GF-D8 (cell line): Measurements from ENCODE around the gene EPAS1.

Source experiments
- DNase-seq: peaks from one replicate; lab custom pipeline; 2025; lab: John Stamatoyannopoulos, UW

EPAS1 gene

DNA sequence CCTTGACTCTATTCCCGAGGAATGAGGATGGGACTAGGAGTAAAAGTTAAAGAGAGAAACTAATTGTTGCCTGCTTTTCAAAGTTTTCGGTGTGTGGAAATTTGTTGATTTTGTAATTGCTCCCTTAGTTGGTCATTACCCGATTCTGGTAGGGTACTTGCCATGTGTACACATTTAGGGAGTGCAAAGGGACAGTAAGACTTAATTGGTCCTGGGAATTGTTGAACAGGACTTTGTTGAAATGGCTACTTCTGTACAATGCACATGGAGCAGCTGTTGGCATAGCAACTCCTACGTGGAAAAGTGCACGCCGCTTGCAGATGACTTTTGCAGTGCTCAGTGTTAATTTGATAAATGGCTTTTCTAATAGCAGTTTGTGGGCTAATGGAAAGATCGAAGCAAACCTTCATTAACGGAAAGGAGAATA, 22.9 kb downstream of the EPAS1 start:
- no peak for DNase-seq

DNA sequence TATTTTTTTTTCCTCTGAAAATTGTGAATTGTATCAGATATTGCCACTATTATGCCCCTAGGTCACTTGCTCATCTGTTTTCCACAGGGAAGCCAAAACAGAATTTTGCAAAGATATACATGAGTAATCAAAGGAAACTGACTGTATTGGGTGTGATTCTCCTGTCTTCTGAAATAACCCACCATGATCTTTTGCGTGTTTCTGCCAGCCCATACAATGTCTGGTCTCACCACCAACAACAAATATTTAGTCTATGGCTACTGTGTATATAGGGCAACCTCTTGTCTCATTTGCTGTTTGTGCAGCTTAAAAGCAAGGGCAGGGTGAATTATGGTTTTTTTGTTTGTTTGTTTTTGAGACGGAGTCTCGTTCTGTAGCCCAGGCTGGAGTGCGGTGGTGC, 26.5 kb downstream of the EPAS1 start:
- DNase-seq = no peak

DNA sequence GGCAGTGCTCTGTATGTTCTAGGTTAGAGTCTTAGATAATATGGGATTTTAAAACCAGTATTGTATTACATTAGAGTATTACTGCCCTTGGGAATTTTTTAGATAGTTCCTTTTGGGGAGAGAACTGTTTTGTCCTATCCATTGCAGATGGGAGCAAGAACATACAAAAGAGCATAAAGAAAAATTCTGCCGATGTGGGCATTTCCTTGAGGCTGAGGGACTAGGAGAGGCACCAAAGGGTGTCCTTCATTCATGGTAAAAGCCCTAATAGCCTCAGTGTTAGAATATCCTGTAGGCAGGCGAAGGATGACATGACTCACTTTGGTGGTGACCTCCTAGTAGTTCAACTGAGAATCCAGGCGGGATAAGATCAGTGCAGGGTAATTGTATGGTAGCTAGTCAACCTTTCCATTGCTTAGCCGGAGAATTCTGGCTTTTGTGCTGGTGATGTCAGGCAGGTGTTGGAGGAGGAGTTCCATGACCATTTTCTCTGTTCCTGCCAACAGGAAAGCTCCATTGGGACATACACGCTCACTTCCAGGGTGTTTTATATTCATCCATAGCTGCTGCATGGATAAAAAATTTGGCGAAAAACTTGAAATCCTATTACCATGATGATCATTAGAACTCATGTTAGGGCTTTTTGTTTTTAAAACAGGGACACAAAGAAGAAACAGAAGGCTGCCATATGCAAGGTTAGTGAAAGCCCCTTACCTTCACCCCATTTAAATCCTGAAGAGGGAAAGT, 28.1 kb downstream of the EPAS1 start:
- no peak for DNase-seq

DNA sequence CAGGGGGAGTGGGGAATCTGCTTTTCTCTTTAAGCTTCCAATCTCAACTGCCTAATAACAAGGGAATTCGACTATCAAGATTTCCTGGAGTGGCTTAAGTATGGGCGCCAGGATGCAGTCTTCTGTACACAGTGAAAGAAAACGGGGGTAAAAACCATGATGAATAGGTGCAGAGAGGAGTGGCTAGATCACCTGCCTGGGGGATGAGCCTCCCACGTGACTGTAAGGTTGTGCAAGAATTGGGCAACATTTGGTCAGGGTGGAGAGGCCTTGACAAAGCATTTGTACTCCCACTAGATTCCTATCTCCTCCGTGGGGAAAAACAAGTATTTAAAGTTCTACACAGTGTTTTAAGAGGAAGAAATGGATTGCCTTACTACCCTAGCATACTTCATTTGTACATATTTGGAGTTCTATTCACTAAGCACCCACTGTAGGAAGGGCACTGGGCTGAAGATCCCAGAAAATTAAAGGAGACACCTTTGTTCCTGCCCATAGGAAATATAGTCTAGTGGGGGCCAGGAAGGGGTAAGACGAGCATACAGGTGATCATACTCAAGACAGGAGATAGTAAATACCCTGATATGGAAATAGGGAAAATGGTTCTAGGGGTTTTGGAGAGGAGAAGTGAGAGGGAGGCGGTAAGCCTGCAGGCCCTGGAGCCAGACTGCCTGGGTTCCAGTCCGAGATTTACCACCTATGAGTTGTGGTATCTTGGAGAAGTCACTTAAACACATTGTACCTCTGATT, 29.2 kb downstream of the EPAS1 start:
- DNase-seq = no peak

DNA sequence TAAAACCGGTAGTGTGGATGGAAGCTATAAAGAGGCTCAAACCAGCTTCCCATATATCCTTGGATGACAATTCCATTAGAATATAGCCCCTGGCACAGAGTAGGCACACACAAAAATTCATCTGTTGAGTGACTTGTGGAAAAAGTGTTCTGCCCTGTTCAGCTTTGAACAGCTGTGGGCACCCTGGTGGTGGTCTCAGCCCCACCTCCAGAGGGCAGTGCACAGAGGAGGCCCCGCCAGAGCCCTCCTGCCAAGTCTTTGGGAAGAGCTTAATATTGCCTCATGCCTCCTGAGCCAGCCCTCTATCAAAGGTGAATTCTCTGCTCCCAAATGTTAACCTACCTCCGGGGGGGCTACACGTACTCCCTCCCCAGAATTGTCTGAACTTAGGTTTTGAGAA, 30.4 kb downstream of the EPAS1 start:
- no peak for DNase-seq

DNA sequence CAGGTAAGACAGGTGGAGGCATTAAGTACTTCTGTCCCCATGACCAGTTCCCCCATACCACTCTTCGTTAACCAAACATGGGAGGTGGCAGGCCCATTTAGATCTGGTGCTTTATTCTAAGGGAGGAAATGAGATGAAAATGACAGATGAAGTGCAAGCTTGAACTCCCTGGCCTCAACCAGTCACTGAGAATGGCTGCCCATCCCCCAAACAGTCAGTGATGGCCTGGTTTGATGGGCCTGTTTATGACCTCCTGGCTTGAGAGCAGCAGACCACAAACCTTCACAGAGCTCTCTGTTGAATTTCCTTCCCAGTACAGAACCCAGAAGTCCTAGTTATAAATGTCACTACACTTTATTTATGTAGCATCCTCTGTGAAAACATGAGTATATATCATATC, 31.1 kb downstream of the EPAS1 start:
- no peak for DNase-seq

DNA sequence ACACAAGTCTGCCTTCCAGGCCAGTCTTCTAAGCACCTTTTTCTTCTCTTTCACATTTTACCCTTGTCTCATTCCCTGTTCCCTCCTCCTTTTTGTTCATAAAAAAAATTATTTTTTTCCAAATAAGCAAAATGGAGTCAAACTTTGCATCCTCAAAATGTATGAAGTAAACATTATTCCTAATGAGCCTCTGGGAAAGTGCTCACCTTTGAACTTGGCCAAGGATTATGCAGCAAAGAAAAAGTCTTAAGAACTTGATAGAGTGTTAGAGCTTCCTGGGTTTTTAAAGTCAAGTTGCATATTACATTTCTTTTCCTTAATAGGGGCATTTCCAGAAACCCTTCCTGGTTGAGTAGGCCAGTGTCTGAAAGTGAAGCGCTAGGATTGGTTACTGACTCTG, 31.6 kb downstream of the EPAS1 start:
- no peak for DNase-seq

DNA sequence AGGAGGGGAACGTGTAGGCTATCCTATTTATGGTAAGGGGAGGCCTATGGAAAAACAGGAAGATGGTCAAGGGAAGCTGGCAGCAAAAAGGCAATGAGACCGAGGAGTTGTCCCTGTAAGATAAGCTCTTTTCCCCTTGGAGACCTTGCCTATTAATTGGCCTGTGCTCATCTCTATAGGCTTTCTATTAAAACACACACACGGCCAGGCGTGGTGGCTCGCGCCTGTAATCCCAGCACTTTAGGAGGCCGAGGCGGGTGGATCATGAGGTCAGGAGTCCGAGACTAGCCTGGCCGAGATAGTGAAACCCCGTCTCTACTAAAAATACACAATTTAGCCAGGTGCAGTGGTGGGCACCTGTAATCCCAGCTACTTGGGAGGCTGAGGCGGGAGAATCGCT, 32.1 kb downstream of the EPAS1 start:
- no peak for DNase-seq

DNA sequence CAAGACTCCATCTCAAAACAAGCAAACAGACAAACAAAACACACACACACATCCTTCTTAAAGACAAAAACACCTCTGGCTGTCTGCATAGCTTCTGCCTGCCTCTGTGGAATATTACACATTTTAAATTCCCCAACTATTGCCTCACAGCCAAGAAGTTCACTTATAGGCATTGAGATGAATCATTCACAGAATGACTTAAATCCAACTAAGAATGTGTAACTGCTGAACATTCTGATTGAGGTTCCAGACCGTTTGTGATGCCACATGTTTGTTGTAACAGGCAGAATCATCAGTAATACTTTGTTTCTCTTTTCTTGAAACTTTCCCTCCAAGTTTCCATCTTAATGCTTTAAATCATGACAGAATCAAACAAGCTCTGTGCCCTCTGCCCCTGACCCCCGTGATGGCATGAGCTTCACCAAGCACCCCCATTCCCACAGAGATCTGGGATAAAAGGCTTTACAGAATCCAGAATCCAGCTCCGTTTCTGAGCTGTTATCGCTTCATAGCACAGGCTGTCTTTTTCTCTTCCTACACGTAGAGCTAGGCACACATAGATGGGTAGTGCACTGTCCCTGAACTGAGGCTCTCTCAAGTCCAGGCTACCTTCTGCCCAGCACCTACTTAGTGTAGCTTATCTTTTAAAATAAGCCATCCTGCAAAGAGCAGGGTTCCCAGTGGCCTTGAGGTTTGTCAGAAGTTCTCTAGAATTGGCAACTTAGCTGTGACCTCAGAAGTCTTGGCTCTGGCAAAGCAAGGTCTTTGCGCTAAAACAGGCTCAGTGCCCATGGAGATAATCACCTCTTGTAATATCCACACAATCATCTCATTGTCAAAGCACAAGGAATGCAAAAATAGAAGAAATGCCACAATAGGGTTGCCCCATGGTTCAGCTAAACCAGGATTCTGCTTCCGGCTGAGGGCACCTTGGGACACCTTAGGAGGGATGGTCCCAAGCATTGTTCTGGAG, 32.9 kb downstream of the EPAS1 start:
- no peak for DNase-seq

DNA sequence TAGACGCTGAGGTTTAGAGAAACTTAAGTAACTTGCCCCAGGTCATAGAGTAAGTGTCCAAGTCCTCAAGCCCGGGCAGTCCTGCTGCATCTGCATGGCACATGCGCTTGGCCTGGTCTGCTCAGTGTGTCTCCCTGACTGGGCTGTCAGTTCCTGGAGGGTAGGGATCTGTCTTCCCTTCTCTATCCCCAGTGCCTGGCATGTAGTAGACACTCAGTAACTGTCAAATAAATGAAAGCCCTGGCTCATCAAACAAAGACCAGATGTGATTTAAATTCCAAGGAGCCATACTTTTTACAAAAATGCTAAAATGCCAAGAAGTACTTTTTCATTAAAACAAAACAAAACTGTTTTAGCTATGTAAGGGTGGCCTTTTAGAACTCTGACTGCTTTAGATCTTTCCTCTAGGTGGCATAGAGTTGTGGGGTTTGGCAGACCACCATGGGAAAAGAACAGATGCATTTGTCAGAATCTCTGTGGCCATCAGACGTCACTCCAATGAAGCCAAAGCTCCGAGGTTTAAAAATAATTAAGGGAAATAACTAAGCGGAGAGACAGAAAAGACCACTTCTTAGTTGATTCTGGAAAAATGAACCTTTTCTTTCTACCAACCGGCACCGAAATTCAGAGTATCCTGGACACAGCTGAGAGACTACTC, 34.0 kb downstream of the EPAS1 start:
- DNase-seq = no peak

DNA sequence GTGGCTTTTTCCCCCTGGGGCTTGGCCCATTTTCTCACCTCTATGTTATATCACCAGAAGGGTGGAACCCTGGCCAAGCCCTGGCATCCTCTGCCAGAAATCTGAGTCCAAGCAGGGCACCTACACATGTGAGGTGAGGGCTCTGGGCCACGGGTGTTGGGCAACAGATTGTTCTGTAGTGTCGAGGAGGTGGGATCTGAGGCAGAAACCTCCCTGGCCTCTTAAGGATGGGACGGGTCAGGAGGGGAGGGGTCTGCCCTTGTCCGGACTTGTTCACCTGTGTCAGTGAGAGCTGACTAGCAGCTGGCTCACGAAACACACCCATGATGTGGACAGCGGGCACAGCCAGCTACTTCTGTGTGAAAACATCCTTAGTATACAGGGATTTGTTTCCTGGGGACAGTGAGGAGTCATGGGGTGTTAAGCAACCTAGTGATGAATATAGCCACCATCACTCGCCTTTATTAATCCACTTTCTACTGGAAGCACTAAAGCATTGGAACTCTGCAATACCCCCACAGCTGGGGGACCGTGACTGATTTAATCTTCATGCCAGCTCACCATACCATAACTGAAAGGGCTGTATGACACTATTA, 35.6 kb downstream of the EPAS1 start:
- no peak for DNase-seq

DNA sequence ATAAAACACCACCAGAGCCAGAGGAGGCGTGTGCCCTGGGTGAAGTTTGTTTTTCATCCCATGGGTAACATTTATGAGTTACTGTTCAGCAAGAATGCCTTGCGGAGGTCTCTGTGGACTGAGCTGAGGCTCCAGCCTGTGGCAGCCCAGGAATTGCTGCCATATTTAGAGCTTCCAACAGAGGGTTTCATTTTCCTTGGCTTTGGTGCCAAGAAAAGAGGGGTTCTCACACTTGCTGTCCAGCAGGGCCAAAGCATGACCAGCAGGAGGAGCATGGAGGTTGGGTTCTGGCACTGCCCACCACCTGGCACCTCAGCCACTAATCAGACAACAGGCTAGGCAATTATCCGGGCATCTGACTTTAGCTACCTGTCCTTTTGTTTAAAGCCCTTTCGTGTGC, 36.7 kb downstream of the EPAS1 start:
- no peak for DNase-seq

DNA sequence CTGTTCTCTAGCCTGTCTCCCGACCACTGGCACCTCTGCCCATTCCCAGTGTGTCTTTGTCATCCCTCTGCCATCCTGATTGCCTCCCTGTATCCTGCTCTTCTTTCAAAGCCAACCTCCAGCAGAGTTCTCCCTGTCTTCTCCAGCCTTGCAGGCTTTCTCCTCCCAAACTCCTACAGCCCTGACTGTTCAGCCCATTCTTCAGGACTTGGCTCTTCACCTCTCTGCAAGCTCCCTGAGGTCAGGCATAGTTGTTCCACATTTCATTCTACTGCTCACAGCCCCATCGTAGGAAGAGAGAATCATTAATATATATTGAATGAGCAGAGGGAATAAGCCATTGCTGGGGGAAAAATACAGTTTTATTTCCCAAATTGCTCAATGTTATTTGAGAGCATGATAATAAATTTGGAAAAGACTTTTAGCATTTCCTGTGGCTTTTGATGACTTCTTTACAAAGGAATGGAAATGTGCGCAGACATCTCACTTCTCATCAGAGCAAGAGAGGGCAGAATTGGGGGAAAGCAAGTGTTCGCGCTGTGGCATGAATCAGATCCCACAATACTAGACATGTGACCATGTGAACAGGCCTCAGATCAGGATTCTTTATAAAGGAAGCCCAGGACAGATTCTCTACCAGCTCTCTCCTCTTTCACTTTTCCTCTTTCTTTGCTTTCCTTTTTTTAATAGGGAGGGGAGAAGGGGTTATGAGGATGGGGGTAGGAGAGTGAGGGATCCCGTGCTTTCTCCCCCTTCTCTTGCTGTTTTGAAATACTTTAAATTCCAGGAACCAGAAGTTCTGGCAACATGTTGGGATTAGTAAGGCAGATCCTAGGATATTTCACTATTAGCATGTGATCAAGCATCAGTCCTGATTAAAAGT, 37.4 kb downstream of the EPAS1 start:
- no peak for DNase-seq

DNA sequence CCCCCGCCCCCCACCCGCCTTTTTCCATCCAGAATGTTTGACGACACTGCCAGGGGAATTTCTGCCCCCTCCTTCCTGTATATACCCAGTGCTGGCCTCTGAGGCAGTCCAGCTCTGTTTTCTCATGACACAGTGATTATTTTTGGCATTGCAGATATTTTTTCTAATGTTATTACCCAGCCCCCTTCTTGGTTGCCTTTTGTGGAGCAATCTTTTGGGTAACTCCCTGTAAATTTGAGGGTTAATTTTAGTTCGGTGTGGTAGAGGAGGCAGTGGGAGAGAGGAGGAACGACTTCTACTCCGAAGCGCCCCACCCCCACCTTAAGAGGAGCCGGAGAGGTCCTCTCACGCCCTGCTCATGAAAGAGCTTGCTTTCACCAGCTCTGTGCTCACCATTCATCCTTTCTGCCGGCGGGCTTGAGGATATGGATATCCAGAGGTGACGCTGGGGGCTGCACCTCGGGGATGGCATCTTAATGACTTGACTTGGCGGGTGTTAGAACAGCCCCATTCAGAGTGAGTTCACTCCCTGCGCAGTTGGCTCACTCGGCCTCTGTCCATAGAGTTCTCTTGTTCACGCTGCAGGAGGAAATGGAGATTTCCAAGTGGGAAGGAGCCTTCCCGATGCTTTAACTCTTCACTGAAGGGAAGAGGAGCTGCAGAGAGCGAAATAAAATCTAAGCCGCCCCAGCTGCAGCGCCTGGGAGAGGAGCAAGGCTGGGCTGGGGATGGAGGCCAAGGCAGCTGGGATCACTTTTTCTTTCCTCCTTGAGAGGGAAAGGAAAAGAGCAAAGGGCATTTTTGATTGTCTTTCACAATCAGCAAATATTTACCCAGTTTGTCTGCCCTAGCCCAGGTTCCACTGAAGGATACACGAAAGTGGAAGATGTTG, 38.4 kb downstream of the EPAS1 start:
- no peak for DNase-seq

DNA sequence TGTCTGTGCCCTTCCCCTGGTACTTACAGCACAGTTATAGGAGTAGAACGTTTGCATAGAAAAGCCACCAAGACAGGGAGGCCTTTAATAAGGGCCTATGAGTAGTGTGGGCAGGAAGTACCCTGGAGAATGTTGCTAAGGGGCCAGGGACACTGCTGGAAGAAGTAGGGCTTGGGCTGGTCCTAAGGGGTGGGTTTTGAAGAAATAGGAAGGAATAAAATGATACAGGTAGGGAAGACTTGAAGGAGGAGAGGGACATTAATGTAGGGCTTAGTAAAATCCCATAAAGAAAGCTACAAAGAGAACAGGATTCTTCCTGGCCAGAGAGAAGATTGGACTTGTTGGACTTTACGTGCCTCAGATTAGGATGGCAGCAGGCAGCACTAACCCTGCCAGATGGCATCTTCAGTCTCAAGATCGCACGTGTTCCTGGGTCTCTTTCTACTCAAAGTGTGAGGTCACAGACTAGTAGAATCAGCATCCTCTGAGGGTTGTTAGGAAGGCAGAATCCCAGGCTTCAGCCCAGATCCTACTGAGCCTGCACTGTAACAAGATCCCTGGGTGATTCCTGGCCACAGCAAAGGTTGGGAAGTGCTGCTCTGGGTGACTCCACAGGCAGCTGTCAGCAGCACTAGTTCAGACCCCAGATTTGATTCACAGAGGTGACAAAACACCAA, 39.2 kb downstream of the EPAS1 start:
- no peak for DNase-seq

DNA sequence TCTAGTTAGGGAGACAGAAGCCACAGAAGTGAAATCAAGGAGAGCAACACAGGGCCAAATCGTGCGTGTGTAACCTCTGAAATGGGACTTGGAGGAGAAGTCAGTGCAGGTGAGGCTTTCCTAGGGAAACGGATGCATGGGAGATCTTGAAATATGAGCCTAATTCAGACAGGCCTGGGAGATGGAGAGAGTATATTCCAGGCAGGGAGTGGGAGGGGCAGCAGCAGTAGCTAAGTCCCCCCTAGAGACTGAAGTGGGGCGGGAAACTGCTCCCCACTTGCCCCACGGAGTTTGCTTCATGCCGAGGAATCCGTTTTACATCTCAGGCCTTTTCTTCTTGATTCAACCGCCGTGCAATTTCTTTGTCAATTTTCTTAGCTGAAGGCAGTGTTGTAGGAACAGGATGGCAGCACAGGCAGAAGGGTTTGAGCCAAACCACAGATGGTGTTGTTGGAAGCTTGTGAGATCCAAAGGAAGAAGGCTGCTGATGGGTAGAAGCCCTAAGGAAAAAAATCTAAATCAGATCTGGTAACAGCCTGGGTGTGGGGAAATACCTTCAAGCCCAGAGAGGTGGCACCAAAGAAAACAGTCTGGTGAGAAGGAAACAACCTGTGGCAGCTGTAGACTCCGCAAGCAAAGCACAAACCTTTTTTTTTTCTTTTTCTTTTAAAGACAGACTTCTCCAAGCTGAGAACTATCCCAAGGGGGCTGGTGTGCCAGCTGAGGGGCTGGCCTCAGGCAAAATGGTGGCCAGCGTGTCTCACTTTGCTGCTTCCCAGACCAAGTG, 40.2 kb downstream of the EPAS1 start:
- DNase-seq = no peak

DNA sequence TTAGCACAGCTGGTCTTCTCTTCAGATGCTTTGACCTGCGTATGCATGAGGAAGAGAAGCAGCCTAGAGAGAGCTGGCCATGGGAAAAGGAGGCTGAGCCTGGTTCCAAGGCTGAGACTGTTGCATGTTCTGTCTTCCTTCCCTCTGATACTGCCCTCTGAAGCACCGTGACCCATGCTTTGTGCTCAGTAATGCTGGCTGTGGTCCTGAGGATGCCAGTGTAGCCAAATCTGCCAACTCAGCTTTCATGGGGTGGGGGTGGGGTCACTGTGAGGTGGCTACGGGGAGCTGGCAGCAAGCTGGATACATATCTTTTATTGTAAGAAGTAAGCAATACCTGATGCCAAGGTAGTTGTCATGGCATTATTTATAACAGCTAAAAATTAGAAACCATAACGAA, 41.5 kb downstream of the EPAS1 start:
- no peak for DNase-seq

DNA sequence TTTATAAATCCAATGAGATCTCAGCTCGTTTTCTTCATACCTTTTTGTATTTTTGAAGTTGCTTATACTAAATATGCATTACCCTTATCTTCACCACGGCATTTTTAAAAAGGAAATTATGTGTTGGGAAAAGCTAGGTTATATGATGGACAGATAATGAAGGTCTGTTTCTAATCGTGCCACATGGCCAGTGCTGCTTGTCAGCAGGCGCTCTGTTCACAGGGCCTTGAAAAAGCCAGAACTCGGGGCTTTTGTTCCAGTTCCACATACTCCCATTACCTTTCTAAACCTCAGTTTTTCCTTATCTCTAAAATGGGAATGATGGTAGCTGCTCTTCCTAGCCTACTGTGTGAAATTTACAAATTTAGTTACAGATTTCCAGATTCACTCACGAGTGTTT, 42.0 kb downstream of the EPAS1 start:
- no peak for DNase-seq
